GM19328 (cell line): ENCODE measurements around the gene STK17A.
"Not testable (repeated sequence)": the region's sequence is repeated elsewhere in the genome, so short reads cannot be mapped to it uniquely, and the experiment has no call there.

Experiments
- ATAC-seq: cut with Tn5 transposase; IDR thresholded peaks from one replicate; pipeline ENCODE4 v1.9.1; 2021; ENCODE audit warnings: mild to moderate bottlenecking, moderate library complexity; ENCODE audit not compliant: unreplicated experiment

STK17A gene

DNA sequence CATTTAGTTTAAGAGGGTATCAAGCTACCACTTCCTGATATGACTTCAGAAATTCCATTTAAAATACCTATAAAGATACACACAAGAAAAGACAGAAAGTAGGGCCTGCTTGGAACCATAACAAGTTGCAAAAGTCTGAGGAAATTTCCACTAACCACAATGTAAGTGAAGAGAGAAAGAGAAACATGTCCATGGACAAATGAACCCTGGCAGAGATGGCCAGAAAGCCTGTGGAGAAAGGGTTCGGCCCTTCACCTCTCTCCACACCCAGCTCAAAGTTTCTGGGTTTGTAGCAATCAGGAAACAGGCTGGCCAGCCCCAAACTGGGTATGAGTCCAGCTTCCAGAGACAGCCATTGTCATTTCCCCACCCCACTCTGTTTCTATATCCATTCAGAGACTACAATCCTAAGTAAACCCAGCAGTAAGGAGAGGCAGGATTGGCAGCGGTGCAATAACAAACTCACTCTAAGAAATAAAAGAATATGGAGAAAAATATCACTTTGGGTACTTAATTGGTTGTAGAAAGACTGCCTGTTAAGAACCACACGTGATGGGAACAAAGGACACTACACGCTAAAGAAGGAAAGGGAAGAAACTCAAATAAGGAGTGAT lies 71.1 kb downstream of the STK17A start:
- ATAC-seq = no peak

DNA sequence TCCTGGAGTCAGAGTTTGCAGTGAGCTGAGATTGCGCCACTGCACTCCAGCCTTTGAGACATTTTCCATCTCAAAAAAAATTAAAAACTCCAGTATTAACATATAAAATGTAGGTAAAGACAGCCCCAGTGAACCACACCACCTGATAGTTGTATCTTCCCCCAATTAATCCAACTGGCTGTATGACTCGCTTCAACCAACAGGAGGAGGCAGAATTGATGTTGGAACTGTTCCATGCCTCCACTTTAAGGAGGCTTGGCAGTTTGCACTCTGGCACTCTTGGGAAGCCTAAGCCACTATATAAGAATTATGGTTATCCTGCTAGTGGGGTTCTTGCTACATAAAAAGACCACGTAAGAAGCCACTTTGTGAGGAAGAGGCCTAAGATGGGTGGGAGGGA lies 72.7 kb downstream of the STK17A start:
- no peak for ATAC-seq

DNA sequence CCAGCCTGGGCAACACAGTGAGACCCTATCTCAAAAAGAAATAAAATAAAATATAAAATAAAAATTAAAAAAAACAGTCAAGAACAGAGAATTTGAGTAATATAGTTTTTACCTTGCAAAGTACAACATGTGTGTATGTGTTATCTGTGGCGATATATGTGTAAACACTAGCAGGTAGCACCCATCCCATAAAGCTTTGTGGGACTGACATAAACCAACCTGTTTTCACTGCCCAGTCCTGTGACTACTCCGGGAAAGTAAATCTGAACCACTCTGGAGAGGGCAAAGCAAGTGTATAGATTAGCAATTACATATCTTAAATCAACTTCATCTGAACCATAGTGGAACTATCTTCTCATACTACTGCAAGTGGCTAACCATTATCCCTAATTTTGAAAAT lies 74.1 kb downstream of the STK17A start:
- ATAC-seq = no peak

DNA sequence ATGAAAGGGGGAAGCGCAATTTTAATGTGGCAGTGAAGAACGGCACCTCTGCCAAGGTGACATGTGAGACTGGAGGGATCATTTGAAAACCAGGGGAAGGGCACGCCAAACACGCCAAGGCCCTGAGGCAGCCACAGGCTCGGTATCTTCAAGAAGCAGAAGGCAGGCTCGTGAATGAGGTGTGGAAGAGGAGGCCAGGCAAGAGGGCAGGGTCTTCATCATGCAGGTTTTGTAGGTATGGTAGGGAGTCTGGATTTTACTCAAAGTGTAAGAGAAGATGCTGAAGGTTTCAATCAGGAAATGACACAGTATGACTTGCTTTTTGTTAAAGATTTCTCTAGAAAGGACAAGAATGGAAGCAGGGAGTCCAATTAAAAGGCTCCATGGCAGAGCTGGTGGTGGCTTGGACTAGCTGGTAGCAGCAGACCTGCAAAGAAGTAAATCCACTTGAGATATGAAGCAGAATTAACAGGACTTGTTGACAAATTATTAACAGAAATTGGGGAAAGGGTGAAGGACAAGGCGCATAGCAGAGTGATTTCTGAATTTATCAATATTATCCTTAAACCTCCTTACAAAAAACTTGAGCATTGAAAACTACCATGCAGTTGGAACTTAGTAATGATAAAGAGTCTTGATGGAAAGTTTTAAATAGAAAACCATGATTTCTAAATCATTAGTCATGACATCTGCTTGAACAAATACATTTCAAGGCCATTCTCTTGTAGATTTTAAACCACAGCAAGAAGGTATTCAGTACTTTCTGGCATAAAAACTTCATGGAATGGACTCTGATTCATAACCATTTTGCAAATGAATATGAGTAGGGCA lies 76.0 kb downstream of the STK17A start:
- ATAC-seq = no peak

DNA sequence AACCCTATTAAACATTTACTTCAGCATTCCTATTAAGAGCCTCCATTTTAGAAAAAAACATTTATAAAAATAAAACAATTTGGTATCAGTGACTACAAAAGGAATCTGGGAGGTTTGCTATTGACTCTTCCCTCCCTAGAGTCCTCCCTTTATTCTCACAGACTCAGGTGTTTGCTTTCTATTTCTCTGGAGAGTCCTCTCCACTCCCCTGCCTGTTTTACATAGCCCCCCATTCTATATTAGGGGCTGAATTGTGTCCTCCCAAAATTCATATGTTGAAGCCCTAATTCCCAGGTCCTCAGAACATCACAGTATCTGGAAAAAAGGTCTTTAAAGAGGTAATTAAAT lies 76.6 kb downstream of the STK17A start:
- ATAC-seq = no peak

DNA sequence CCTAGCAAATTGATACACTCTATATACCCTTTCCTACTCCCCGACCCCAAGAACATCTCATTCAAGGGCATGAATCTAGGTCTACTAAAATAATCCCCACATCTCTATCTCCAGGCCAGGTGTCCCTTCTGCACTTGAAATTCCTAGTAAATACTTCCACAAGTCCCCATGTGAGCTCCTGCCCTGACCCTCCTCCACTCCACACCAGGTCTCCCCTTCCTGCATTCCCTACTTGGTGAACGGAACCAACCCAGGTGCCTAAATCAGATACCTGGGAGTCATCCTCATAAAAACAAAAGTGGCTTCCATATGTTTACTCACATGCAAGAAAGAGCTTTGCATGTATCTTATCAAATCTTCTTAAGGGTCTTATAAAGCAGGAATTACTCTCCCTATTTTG lies 77.2 kb downstream of the STK17A start:
- no peak for ATAC-seq

DNA sequence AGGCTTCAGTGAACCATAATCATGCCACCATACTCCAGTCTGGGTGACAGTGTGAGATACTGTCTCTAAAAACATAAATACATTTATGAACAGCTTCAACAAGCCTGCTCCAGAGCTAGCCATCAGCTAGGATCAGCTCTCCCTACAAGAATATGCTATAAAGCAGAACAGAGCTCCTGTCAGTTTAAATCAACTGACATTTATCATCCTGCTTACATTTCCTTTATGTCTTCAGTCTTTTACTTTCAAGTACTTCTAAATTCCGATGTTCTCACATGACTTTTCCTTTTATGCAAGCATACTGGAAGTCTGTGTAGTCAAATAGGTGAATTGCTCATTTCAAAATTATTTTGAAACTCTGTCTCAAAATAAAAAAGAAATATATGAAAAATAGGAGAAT lies 81.8 kb downstream of the STK17A start:
- no peak for ATAC-seq

DNA sequence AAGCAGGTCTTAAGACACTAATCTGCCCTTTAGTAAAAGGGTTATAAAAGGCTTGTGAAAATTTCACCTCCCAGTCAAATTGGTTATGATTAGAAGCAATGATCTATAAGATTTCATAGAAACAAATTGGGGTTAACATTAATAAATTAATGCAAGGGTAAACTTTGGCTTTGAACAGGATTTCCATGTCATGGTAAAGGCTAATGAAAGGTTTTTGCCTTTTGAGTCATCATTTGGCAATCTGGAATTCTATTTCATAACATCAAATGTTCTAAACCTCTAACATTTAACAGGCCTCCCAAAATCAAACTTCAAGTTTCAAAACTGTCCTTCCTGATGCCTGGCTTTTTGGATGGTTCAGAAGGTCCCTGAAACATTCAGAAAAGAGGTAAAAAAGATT lies 84.0 kb downstream of the STK17A start:
- ATAC-seq = no peak

DNA sequence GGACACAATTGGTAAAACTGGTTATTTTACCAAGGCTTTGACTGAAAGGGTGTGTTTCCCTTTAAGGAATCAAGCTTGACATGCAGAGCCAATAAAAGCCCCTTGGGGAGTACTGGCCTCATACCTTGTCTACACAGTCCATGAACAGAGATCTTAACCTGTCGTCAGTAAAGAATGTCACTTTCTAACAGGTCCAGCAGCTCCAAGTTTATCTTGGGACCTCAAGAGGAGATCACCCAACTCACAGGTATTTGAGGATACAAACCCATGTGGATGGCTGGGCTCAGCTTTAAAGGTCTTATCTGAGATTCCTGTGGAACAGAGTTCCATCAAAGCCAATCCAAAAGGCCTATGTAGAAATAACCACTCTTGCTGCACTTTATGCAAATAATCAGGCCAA lies 85.1 kb downstream of the STK17A start:
- no peak for ATAC-seq

DNA sequence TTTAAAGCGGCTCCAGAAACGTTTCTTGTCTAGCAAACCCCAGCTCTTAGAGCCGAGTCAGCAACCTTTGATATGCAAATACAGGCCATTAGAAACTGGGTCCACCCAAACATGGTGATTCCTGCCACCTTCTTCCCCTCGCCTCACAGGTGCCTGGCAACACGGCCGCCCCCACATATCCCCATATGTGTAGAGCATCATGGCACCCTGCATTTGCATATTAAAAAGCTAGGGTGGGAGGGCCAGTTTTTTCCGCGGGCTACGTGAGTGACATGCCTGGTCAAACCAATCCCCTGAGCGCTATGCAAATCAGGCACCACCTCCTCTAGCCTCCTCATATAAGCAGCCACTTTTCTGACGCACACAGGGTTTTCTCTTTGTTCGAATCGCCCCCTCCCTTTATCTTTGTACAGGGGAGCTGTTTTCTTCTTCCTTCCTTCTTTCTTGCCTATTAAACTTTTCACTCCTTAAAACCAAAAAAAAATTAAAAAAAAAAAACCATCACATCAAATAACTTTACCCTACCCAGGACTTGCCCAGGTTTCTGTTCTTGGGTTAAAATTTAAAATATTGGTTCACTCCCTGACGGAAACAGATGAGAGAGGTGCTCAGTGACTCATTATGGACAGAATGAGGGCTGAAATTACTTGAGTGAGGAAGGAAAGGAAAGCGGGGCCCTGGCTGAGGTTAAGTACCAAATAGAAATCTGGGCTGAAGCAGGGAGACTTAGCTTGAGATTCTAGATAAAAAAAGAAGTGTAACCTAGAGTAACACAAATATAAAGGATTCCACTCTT lies 86.6 kb downstream of the STK17A start:
- ATAC-seq = no peak

DNA sequence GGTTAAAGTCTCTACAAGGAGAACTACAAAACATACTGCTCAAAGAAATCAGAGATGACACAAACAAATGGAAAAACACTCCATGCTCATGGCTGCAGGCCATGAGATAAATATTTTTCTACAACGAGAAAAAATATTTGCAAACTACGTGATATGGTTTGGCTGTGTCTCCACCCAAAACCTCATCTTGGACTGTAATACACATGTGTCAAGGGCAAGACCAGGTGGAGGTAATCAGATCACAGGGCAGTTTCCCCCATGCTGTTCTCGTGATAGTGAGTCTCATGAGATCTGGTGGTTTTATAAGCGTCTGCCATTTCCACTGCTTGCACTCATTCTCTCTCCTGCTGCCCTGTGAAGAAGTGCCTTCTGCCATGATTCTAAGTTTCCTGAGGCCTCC lies 88.6 kb downstream of the STK17A start:
- no peak for ATAC-seq

DNA sequence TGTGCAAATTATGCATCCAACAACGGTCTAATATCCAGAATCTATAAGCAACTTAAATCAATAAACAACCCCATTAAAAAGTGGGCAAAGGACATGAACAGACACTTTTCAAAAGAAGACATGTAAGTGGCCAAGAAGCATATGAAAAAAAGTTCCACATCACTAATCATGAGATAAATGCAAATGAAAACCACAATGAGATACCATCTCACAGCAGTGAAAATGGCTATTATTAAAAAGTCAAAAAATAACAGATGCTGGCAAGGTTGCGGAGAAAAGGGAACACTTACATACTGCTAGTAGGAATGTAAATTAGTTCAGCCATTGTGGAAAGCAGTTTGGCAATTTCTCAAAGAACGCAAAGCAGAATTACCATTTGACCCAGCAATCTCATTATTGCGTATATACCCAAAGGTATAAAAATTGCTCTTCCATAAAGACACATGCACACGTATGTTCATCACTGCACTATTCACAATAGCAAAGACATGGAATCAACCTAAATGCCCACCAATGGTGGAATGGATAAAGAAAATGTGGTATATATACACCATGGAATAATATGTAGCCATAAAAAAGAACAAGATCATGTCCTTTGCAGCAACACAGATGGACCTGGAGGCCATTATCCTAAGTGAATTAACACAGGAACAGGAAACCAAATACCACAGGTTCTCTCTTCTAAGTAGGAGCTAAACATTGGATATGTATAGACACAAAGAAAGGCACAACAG lies 90.5 kb downstream of the STK17A start:
- ATAC-seq = not testable (repeated sequence)

DNA sequence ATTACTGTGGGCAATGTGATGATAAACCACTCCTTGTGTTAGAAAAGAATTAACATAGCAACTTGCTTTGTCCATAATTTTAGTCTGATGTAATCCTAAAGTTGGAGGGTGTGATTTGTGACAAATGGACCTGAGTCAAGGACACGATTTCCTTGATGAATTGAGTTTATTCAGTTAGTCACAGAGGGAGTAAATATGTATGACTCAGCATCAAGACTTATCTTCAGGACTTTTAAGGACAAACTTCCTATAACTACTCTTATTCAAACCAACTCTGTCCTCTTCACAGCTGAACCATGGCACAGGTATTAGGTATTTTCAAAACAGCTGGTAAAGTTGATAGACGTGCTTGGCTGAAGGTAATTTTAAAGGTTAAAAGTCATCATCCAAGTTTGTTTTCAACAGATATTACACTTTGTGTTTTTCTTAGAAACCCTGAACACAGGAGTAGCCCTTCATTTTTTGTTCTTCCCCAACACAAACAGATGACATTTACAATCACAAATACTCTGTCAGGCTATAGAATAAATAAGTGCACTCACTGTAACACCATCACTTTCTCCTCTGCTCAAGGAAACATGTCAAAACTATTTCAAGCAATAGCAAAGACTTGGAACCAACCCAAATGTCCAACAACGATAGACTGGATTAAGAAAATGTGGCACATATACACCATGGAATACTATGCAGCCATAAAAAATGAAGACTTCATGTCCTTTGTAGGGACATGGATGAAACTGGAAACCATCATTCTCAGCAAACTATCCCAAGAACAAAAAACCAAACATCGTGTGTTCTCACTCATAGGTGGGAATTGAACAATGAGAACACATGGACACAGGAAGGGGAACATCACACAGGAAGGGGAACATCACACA lies 91.9 kb downstream of the STK17A start:
- no peak for ATAC-seq
